Activated naive CD4-positive, alpha-beta T cell treated with anti-CD3 and anti-CD28 coated beads, Interleukin-2, amount 50 U/mL, for 72 hours (primary cell): ENCODE results near the gene RSAD1. TPM values are rescaled to one million over a fixed set of nuclear protein-coding genes. Genes with fewer than 3 reads are reported as not detected.

Source experiments
- ATAC-seq, 2 donors: fragments of 150-1000 bp; cut with Tn5 transposase; 2 replicates each; pipeline ENCODE4 v1.10.0; 2021; ENCODE audit warnings: mild to moderate bottlenecking in 2 of 2, moderate library complexity in 2 of 2
- DNase-seq, 2 donors: peaks; one replicate each; pipeline ENCODE4 v3.0.0; 2021 to 2022; ENCODE audit warnings: low spot score in 2 of 2
- H3K27ac Mint-ChIP-seq, 2 donors: one replicate each; pipeline ENCODE4 v1.8.0; 2022; ENCODE audit warnings: mild to moderate bottlenecking in 2 of 2, mixed read lengths in 2 of 2
- H3K36me3 Mint-ChIP-seq, 2 donors: one replicate each; pipeline ENCODE4 v1.8.0; 2022; ENCODE audit warnings: mixed read lengths in 2 of 2
- H3K9me3 Mint-ChIP-seq, 2 donors: one replicate each; pipeline ENCODE4 v1.8.0; 2022; ENCODE audit warnings: mixed read lengths in 2 of 2
- total RNA-seq, 2 donors: library from RNA; stranded (reverse); gene quantifications; one replicate each; pipeline ENCODE4 v1.2.3, GENCODE V29; 2022

Gene RSAD1
- total RNA-seq, 2 donors from 2014 or later, result 24.4 to 51.0 TPM

DNA sequence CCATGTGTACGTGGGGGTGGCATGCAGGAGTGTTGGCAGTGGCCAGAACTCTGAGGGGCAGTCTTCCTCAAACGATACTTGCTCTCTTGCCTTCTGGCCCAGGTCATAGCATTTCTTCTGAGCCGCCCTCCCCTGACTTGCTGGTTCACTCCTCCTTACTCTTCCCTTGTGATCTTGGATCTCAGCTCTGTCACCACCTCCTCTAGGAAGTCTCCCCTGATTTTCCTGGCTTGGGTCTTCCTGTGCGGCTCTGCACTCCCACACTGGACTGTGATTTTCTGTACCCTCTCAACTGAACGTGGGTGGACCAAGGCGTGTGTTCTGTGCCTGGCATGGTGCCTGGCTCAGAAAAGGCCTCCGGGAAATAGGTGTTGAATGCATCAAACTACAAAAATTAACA is 56.7 kb downstream of the RSAD1 start:
- Mint-ChIP-seq H3K9me3 (no peaks in the 10 kb centered on the region), H3K36me3 (no peaks in the 10 kb centered on the region), H3K27ac (no peak overlapping the region)
- ATAC-seq (no peak), DNase-seq (no peak)

Other genes with a start within 250 kb of the RSAD1 start
- gene TMEM92, start 204.4 kb upstream of the RSAD1 start, total RNA-seq, result under 1 TPM in 1 of 2 donors, not detected in 1; 0.39 TPM
- 10 to 100 TPM; 31.5 to 32.7 TPM for gene XYLT2, start 132.7 kb upstream of the RSAD1 start, total RNA-seq
- gene MRPL27, start 105.7 kb upstream of the RSAD1 start, total RNA-seq, result 10 to 100 TPM; 63.6 to 91.4 TPM
- gene EME1, start 105.6 kb upstream of the RSAD1 start, total RNA-seq, result 100 to 1,000 TPM in 1 of 2 donors, 10 to 100 TPM in 1; 45.9 to 101 TPM
- 10 to 100 TPM; 40.3 to 66.7 TPM for gene LRRC59, start 81.3 kb upstream of the RSAD1 start, total RNA-seq
- 10 to 100 TPM; 23.6 to 27.3 TPM for gene ACSF2, start 52.6 kb upstream of the RSAD1 start, total RNA-seq
- gene CHAD, start 10.0 kb upstream of the RSAD1 start, total RNA-seq, result not detected
- 1 to 10 TPM in 1 of 2 donors, under 1 TPM in 1; 0.30 to 1.6 TPM for gene MYCBPAP, start 29.6 kb downstream of the RSAD1 start, total RNA-seq
- gene EPN3, start 53.9 kb downstream of the RSAD1 start, total RNA-seq, result not detected
- gene SPATA20, start 68.3 kb downstream of the RSAD1 start, total RNA-seq, result 10 to 100 TPM; 11.4 to 18.6 TPM
- under 1 TPM in 1 of 2 donors, not detected in 1; 0.14 TPM for gene CACNA1G, start 81.9 kb downstream of the RSAD1 start, total RNA-seq
- gene ABCC3, start 156.0 kb downstream of the RSAD1 start, total RNA-seq, result not detected
- 10 to 100 TPM in 1 of 2 donors, 1 to 10 TPM in 1; 9.2 to 25.6 TPM for gene ANKRD40, start 229.1 kb downstream of the RSAD1 start, total RNA-seq
- gene LUC7L3, start 240.7 kb downstream of the RSAD1 start, total RNA-seq, result 100 to 1,000 TPM; 128 to 145 TPM